IPS-15b (cell line): ENCODE data around the gene USP37.
A peak's percentile ranks its signal among the peaks of the same experiment; 100 is the strongest.

Source experiments
- H3K27me3 ChIP-seq: one replicate; pipeline ENCODE4 v1.6.1; 2013; ENCODE audit warnings: low read length; ENCODE audit not compliant: control insufficient read depth, insufficient read depth
- H3K36me3 ChIP-seq: one replicate; pipeline ENCODE4 v1.6.1; 2013; ENCODE audit warnings: low read length; ENCODE audit not compliant: control insufficient read depth, insufficient read depth
- H3K4me1 ChIP-seq: one replicate; pipeline ENCODE4 v1.6.1; 2013; ENCODE audit warnings: mild to moderate bottlenecking, low read length; ENCODE audit not compliant: control insufficient read depth, insufficient read depth
- H3K4me3 ChIP-seq: one replicate; pipeline ENCODE4 v1.5.1; 2013; ENCODE audit warnings: low read depth, low read length
- H3K9ac ChIP-seq: one replicate; pipeline ENCODE4 v1.6.1; 2013; ENCODE audit warnings: low read depth, mild to moderate bottlenecking, low read length
- H3K9me3 ChIP-seq: one replicate; pipeline ENCODE4 v1.6.1; 2013; ENCODE audit warnings: mild to moderate bottlenecking, low read length; ENCODE audit not compliant: control insufficient read depth, insufficient read depth

The USP37 gene

GRCh38 chr2:218568190-218569037, at the start of gene USP37, which contains the start of gene CNOT9:
Gene USP37, minus strand, starts transcription at chr2:218568351. Its CDS starts 9,698 bp downstream, at chr2:218558653.
Gene CNOT9, plus strand, starts transcription at chr2:218568839. Its CDS starts 116 bp downstream, at chr2:218568955.
- Histone ChIP-seq H3K36me3 (peaks cover 7% of the 10 kb centered on the region), H3K4me1 (peaks cover 12% of the 10 kb centered on the region), H3K4me3 (peak within 1 kb of the TSS; percentile 87), H3K27me3 (no peaks in the 10 kb centered on the region), H3K9me3 (no peaks in the 10 kb centered on the region), H3K9ac (peak within 1 kb of the TSS; percentile 91)

- no peaks in the 10 kb centered on the region for H3K9me3 ChIP-seq
- H3K4me1 ChIP-seq = no peaks in the 10 kb centered on the region
- no peaks in the 10 kb centered on the region for H3K36me3 ChIP-seq
- H3K4me3 ChIP-seq = no peak overlapping the region
- H3K27me3 ChIP-seq = no peaks in the 10 kb centered on the region
- no peak overlapping the region for H3K9ac ChIP-seq
Measured at GRCh38 chr2:218615868-218616315, 47.7 kb upstream of the USP37 start.

DNA sequence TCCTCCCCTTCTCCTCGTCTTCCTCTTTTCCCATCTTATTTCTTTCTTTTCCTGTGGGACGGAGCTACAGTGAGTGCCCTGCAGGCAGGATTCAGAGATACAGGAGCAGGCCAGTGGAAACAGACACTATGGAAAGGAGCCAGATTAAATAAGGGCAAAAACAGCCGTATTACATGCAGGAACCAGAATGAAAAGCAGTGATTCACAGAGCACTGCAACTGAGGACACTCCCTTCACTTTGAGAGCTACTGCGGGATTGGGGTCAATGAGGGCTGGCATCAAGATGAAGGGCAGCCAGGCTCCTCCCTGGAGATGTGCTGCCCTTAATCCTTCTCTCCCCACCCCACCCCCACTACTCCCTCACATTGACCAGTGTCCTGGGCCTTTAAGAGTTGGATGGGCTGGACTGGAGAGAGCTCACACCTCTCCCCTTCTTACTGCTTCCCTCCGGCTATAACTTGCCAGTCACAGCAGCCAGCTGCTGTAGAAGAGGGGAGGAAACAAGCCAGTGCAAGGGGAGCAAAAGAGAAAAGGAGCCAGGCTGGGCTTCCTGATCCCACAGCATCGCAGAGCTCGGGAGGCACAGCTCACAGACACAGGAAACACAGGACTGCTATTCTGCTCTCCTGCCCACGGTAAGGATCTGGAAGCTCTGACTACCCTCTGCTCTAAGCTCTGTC, 39.4 kb upstream of the USP37 start, which contains the start of gene PLCD4:
PLCD4 (plus strand) TSS at position 464 of the 680 bp plus-strand sequence. CDS start 7,841 bp downstream, outside the sequence.
- H3K4me1 ChIP-seq = peaks cover 13% of the 10 kb centered on the region
- H3K9me3 ChIP-seq = no peaks in the 10 kb centered on the region
- no peak within 1 kb of the TSS for H3K9ac ChIP-seq
- no peaks in the 10 kb centered on the region for H3K36me3 ChIP-seq
- H3K27me3 ChIP-seq = no peaks in the 10 kb centered on the region
- peak within 1 kb of the TSS; percentile 8 for H3K4me3 ChIP-seq

- Histone ChIP-seq H3K27me3 (no peaks in the 10 kb centered on the region), H3K36me3 (no peaks in the 10 kb centered on the region), H3K9me3 (no peaks in the 10 kb centered on the region), H3K4me3 (no peak overlapping the region), H3K9ac (no peak overlapping the region), H3K4me1 (peaks cover 13% of the 10 kb centered on the region)
Measured at GRCh38 chr2:218605432-218605831, 37.3 kb upstream of the USP37 start.

DNA sequence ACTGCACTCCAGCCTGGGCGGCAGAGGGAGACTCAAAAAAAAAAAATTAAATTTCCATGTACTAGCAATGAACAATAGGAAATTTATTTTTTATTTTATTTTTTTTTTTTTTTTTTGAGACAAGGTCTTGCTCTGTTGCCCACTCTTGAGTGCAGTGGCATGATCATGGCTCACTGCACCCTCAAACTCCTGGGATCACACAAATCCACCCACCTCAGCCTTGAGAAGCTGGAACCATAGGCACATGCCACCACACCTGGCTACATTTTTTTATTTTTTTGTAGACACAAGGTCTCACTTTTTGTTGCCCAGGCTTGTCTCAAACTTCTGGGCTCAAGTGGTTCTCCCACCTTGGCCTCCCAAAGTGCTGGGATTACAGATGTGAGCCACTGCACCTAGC, 17.4 kb upstream of the USP37 start:
- peaks cover 19% of the 10 kb centered on the region for H3K36me3 ChIP-seq

DNA sequence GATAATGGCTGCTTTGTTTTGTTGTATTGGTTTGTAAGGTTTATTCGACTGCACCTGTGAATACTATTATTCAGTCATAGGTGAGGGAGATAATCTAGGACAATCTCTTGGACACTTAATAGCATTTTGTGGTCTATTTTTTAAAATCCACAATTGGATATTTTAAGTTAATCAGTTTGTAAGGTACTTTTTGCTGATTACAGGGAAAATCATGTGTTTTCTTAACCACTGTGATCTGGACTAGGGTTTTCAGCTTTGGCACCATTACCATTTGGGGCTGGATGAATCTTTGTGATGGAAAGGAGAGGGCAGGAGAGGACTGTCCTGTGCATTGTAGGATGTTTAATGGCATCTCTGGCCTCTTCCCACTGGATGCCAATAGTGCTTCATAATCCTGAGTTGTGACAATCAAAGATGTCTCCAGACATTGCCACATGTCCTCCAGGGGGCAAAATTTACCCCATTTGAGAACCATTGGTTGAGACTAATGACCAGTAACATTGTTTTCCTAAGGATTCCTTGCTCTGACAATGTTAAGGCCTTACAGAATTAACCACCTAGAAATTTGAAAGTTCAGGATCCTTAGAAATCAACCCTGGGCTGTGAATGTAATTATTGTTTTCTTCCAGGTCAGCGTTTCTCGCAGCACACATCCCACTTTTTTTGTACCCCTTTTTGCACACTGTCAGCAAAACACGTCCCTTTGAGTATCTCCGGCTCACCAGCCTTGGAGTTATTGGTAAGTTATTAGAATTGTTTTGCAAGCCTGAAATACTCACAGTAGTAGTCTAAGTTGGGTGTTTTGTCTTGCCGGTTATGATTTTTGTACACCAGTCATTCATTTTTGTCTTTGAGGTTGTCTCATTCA, 16.1 kb upstream of the USP37 start:
- Histone ChIP-seq H3K4me1 (no peaks in the 10 kb centered on the region), H3K27me3 (no peaks in the 10 kb centered on the region), H3K9ac (no peak overlapping the region), H3K4me3 (no peak overlapping the region), H3K36me3 (peaks cover 8% of the 10 kb centered on the region), H3K9me3 (no peaks in the 10 kb centered on the region)

More for the DNA sequence above, 17.4 kb upstream of the USP37 start:
- Histone ChIP-seq H3K27me3 (no peaks in the 10 kb centered on the region), H3K4me1 (no peaks in the 10 kb centered on the region), H3K4me3 (no peak overlapping the region), H3K9ac (no peak overlapping the region), H3K9me3 (no peaks in the 10 kb centered on the region)

DNA sequence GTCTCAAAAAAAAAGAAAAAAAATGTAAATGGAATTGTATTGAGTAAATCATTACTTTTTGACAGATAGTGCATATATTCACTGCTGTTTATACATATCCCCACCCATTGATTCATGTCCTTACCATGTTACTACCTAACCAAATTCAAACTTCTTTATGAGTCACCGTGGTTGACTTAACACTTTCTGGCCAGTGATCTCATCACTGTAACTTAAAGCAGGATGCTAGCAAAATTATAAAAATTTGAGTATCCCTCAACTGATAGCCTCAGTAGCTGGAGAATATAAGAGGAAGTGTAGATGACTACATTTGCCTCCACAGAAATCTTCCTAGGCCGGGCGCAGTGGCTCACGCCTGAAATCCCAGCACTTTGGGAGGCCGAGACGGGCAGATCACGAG, 13.9 kb upstream of the USP37 start:
- no peaks in the 10 kb centered on the region for H3K9me3 ChIP-seq
- no peaks in the 10 kb centered on the region for H3K27me3 ChIP-seq
- H3K4me1 ChIP-seq = peaks cover 11% of the 10 kb centered on the region
- no peak overlapping the region for H3K9ac ChIP-seq
- H3K36me3 ChIP-seq = peaks cover 7% of the 10 kb centered on the region
- H3K4me3 ChIP-seq = no peak overlapping the region

DNA sequence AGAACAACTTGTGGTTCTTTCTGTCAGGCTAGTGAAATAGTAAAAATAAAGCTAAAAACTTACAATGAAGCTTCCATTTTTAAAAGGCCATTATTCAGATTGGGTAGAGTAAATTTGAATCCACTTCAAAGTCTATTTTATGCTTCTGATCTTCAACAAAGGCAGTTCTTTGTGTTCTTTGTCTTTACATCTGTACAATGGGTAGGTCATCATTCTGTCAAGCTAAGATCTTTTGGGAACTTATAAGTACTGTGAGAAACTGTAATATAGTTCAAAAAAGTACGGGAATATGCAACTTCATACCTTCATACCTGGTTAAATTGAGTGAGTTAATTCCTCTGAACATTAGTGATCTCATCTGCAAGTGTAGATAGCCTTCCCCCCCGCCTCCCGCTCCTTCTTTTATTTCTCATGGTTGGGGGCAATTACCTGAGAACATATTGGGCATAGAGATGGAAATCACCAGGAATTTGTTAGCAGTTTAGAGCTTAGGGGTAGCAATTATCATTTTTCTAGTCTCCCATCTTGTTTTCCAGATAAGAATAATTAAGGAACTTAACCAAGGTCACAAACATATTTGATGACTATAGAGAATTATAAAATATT, 10.2 kb upstream of the USP37 start:
- peaks cover 7% of the 10 kb centered on the region for H3K36me3 ChIP-seq
- H3K4me3 ChIP-seq = no peak overlapping the region
- H3K4me1 ChIP-seq = peaks cover 11% of the 10 kb centered on the region
- H3K9ac ChIP-seq = no peak overlapping the region
- no peaks in the 10 kb centered on the region for H3K27me3 ChIP-seq
- no peaks in the 10 kb centered on the region for H3K9me3 ChIP-seq

GRCh38 chr2:218577482-218578220, 9.5 kb upstream of the USP37 start:
- Histone ChIP-seq H3K9ac (no peak overlapping the region), H3K9me3 (no peaks in the 10 kb centered on the region), H3K4me3 (no peak overlapping the region), H3K36me3 (peaks cover 7% of the 10 kb centered on the region), H3K27me3 (no peaks in the 10 kb centered on the region), H3K4me1 (peaks cover 11% of the 10 kb centered on the region)

DNA sequence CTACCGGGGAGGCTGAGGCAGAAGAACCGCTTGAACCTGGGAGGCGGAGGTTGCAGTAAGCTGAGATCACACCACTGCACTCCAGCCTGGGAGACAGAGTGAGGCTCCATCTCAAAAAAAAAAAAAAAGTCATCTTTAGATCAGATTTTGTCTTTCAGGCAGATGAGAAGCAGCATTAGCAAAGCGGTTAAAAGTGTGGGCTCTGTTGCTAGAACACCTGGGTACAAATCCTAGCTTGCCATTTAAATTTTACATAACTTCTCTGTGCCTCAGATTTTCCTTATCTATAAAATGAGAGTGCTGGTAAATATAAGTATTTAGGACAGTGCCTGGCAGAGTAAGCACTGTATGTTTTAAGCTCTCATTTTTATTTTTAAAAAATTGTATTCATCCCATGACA, 8.7 kb upstream of the USP37 start:
- peaks cover 11% of the 10 kb centered on the region for H3K4me1 ChIP-seq
- H3K36me3 ChIP-seq = peaks cover 12% of the 10 kb centered on the region
- no peaks in the 10 kb centered on the region for H3K27me3 ChIP-seq
- no peak overlapping the region for H3K9ac ChIP-seq
- no peak overlapping the region for H3K4me3 ChIP-seq
- H3K9me3 ChIP-seq = no peaks in the 10 kb centered on the region
